Measurements from ENCODE around the gene PLEKHG4. TPM values are rescaled to one million over a fixed set of nuclear protein-coding genes. Genes with fewer than 3 reads are reported as not detected.

PLEKHG4 gene
- total RNA-seq, 1 experiment from 2014 or later: 5.5 TPM

GRCh38 chr16:67304020-67304419 is 24.7 kb downstream of the PLEKHG4 start:
- CTCF ChIA-PET: no interaction called here

GRCh38 chr16:67305216-67306071 is 26.1 kb downstream of the PLEKHG4 start:
- CTCF ChIA-PET: interaction anchor here (0.6 kb wide), 1 partner anchor 11 kb away, joined by 3 read pairs; no protein-coding TSS in a partner anchor
- TF ChIP-seq CTCF (IDR thresholded peaks at IDR 0.05; ENCODE audit: unreplicated experiment): no peak
- Mint-ChIP-seq H3K4me1 (ENCODE audit: low read depth, unreplicated experiment) (no peaks in the 10 kb centered on the region), H3K9me3 (ENCODE audit: low read depth, unreplicated experiment) (peaks cover 5% of the 10 kb centered on the region), H3K27me3 (ENCODE audit: unreplicated experiment) (peaks cover 15% of the 10 kb centered on the region), H3K4me3 (ENCODE audit: low read depth, unreplicated experiment) (no peak overlapping the region), H3K27ac (ENCODE audit: unreplicated experiment) (no peak overlapping the region), H3K36me3 (ENCODE audit: insufficient read depth, unreplicated experiment) (no peaks in the 10 kb centered on the region)
- DNase-seq: no peak
- intact Hi-C loops (cut with micrococcal nuclease; ENCODE audit: unreplicated experiment): no loop called here
- BruUV-seq (replicated peaks): no TSS peak

More at GRCh38 chr16:67304020-67304419, 24.7 kb downstream of the PLEKHG4 start:
- no peaks in the 10 kb centered on the region for H3K36me3 Mint-ChIP-seq (ENCODE audit: insufficient read depth, unreplicated experiment)
- peaks cover 5% of the 10 kb centered on the region for H3K9me3 Mint-ChIP-seq (ENCODE audit: low read depth, unreplicated experiment)
- DNase-seq: no peak
- intact Hi-C loops (cut with micrococcal nuclease; ENCODE audit: unreplicated experiment): no loop called here
- no TSS peak for BruUV-seq (replicated peaks)
- H3K4me1 Mint-ChIP-seq (ENCODE audit: low read depth, unreplicated experiment): no peaks in the 10 kb centered on the region
- no peak overlapping the region for H3K27ac Mint-ChIP-seq (ENCODE audit: unreplicated experiment)
- peaks cover 15% of the 10 kb centered on the region for H3K27me3 Mint-ChIP-seq (ENCODE audit: unreplicated experiment)
- H3K4me3 Mint-ChIP-seq (ENCODE audit: low read depth, unreplicated experiment): no peak overlapping the region
- no peak for TF ChIP-seq CTCF (IDR thresholded peaks at IDR 0.05; ENCODE audit: unreplicated experiment)

GRCh38 chr16:67310561-67310960 is 31.2 kb downstream of the PLEKHG4 start:
- Mint-ChIP-seq H3K4me3 (ENCODE audit: low read depth, unreplicated experiment) (no peak overlapping the region), H3K4me1 (ENCODE audit: low read depth, unreplicated experiment) (peaks cover 13% of the 10 kb centered on the region), H3K27ac (ENCODE audit: unreplicated experiment) (no peak overlapping the region), H3K9me3 (ENCODE audit: low read depth, unreplicated experiment) (peaks cover 5% of the 10 kb centered on the region), H3K27me3 (ENCODE audit: unreplicated experiment) (no peaks in the 10 kb centered on the region), H3K36me3 (ENCODE audit: insufficient read depth, unreplicated experiment) (no peaks in the 10 kb centered on the region)
- intact Hi-C loops (cut with micrococcal nuclease; ENCODE audit: unreplicated experiment): no loop called here
- no peak for DNase-seq
- CTCF ChIA-PET: no interaction called here
- BruUV-seq (replicated peaks): no TSS peak
- no peak for TF ChIP-seq CTCF (IDR thresholded peaks at IDR 0.05; ENCODE audit: unreplicated experiment)

- Mint-ChIP-seq H3K27me3 (ENCODE audit: unreplicated experiment) (no peaks in the 10 kb centered on the region), H3K4me1 (ENCODE audit: low read depth, unreplicated experiment) (peaks cover 13% of the 10 kb centered on the region), H3K36me3 (ENCODE audit: insufficient read depth, unreplicated experiment) (no peaks in the 10 kb centered on the region), H3K4me3 (ENCODE audit: low read depth, unreplicated experiment) (no peak overlapping the region), H3K27ac (ENCODE audit: unreplicated experiment) (no peak overlapping the region), H3K9me3 (ENCODE audit: low read depth, unreplicated experiment) (no peaks in the 10 kb centered on the region)
- CTCF ChIA-PET: no interaction called here
- DNase-seq: no peak
- no TSS peak for BruUV-seq (replicated peaks)
- no peak for TF ChIP-seq CTCF (IDR thresholded peaks at IDR 0.05; ENCODE audit: unreplicated experiment)
- intact Hi-C loops (cut with micrococcal nuclease; ENCODE audit: unreplicated experiment): no loop called here
Measured at GRCh38 chr16:67311607-67312488, 32.5 kb downstream of the PLEKHG4 start.

Data from Calu3 (cell line).